Esophagus squamous epithelium (tissue), 5 donors: ENCODE measurements around the gene CCR1. TPM values are rescaled to one million over a fixed set of nuclear protein-coding genes. Genes with fewer than 3 reads are reported as not detected.

ENCODE experiments used
- DNase-seq: peaks from one replicate; lab custom pipeline; 2025; lab: John Stamatoyannopoulos, UW
- H3K27ac ChIP-seq, 4 donors: fragments of 200-600 bp; sonication (generic); one replicate each; pipeline ENCODE4 v1.5.1; 2016 to 2019; ENCODE audit warnings: mild to moderate bottlenecking in 1 of 4
- H3K27me3 ChIP-seq, 4 donors: fragments of 200-600 bp; sonication (generic); 1 replicate in 3 of 4; 2 replicates in 1 of 4; pipeline versions ENCODE4 v1.5.1 to v1.6.0; 2017 to 2021; ENCODE audit warnings: antibody characterized with exemption in 1 of 4
- H3K36me3 ChIP-seq, 3 donors: fragments of 200-600 bp; sonication (generic); one replicate each; pipeline ENCODE4 v1.5.1; 2016 to 2019
- H3K4me1 ChIP-seq, 3 donors: fragments of 200-600 bp; sonication (generic); one replicate each; pipeline ENCODE4 v1.5.1; 2017 to 2019
- H3K4me3 ChIP-seq, 4 donors: fragments of 200-600 bp; sonication (generic); 1 replicate in 3 of 4; 2 replicates in 1 of 4; pipeline ENCODE4 v1.5.1; 2016 to 2019; ENCODE audit warnings: mild to moderate bottlenecking in 2 of 4, moderate library complexity in 1 of 4
- H3K9me3 ChIP-seq, 3 donors: fragments of 200-600 bp; sonication (generic); one replicate each; pipeline ENCODE4 v1.5.1; 2016 to 2019
- POLR2A ChIP-seq, 4 donors: fragments of 450-650 bp; IDR thresholded peaks; one replicate each; pipeline ENCODE4 v1.6.1; 2017; ENCODE audit warnings: antibody characterized with exemption in 4 of 4, mild to moderate bottlenecking in 4 of 4, moderate library complexity in 3 of 4
- WGBS, 2 donors: methylation state at CpG; one replicate each; pipeline ENCODE4 v1.1.5; 2018; 5-methylcytosine and 5-hydroxymethylcytosine counted together
- intact Hi-C: fragments of 100-400 bp; cut with DNase I; formaldehyde crosslinking; loops from one replicate; pipeline ENCODE4 v1.15.0; 2022
- total RNA-seq, 4 donors: library from RNA; depleted of rRNA; stranded (reverse); fragments of >200 nt; gene quantifications; one replicate each; pipeline ENCODE4 v1.1.0, GENCODE V29; 2016
- TF ChIP-seq, protein P1 (sequence below), 6 experiments: fragments of 450-650 bp in 4 of 6; fragments of 200-600 bp in 2 of 6; sonication (generic) in 2 of 6; IDR thresholded peaks; one replicate each; pipeline ENCODE4 v1.5.1; 2016 to 2019; ENCODE audit warnings: antibody characterized with exemption in 6 of 6, mild to moderate bottlenecking in 4 of 6, moderate library complexity in 4 of 6
- donor health status: DM: yes; HTN: yes; CAD: no.

CCR1 gene
- total RNA-seq, 4 donors from 2014 or later: 0.45 to 8.6 (median 2.8) TPM

- TF ChIP-seq, protein P1, sequence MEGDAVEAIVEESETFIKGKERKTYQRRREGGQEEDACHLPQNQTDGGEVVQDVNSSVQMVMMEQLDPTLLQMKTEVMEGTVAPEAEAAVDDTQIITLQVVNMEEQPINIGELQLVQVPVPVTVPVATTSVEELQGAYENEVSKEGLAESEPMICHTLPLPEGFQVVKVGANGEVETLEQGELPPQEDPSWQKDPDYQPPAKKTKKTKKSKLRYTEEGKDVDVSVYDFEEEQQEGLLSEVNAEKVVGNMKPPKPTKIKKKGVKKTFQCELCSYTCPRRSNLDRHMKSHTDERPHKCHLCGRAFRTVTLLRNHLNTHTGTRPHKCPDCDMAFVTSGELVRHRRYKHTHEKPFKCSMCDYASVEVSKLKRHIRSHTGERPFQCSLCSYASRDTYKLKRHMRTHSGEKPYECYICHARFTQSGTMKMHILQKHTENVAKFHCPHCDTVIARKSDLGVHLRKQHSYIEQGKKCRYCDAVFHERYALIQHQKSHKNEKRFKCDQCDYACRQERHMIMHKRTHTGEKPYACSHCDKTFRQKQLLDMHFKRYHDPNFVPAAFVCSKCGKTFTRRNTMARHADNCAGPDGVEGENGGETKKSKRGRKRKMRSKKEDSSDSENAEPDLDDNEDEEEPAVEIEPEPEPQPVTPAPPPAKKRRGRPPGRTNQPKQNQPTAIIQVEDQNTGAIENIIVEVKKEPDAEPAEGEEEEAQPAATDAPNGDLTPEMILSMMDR (IDR thresholded peaks at IDR 0.05): no peak
- no peak for TF ChIP-seq POLR2A (IDR thresholded peaks at IDR 0.05)
- H3K27me3 ChIP-seq: no peaks in the 10 kb centered on the region
- peaks cover 0 to 7% (median 0%) of the 10 kb centered on the region in 3 donors for H3K9me3 ChIP-seq
- H3K27ac ChIP-seq: no peak overlapping the region
- no peak for DNase-seq
- 100% methylated on average over 1 of the region's 1 CpG for WGBS, 2 donors
- intact Hi-C loops: no loop called here
- no peaks in the 10 kb centered on the region for H3K4me1 ChIP-seq
- no peak overlapping the region for H3K4me3 ChIP-seq
- H3K36me3 ChIP-seq: no peaks in the 10 kb centered on the region
Observed at GRCh38 chr3:46154311-46154710, 53.8 kb downstream of the CCR1 start.

Other genes starting within 250 kb of the CCR1 start
- gene FYCO1, start 212.5 kb downstream of the CCR1 start, total RNA-seq: 10 to 100 TPM; 17.8 to 33.3 (median 25.0) TPM
- gene XCR1, start 180.8 kb downstream of the CCR1 start, total RNA-seq: under 1 TPM in 3 of 4 donors, not detected in 1; 0.08 to 0.19 (median 0.12) TPM
- gene CCR3, start 34.1 kb upstream of the CCR1 start, total RNA-seq: not detected
- 1 to 10 TPM in 3 of 4 donors, under 1 TPM in 1; 0.40 to 6.0 (median 1.9) TPM for gene CCR2, start 145.8 kb upstream of the CCR1 start, total RNA-seq
- 1 to 10 TPM in 2 of 4 donors, under 1 TPM in 2; 0.61 to 2.5 (median 0.93) TPM for gene CCR5, start 162.6 kb upstream of the CCR1 start, total RNA-seq
- gene CCRL2, start 198.9 kb upstream of the CCR1 start, total RNA-seq: 1 to 10 TPM in 2 of 4 donors, under 1 TPM in 1, not detected in 1; 0.48 to 1.5 (median 1.1) TPM